HepG2 (cell line): Measurements from ENCODE around the gene LRRC42. TPM values are rescaled to one million over a fixed set of nuclear protein-coding genes. Genes with fewer than 3 reads are reported as not detected.

Experiments used
- AKNA ChIP-seq: sonication (generic); formaldehyde crosslinking; IDR thresholded peaks from 2 replicates; pipeline ENCODE4 v1.4.0; 2020; ENCODE audit warnings: missing genetic modification reagents, borderline replicate concordance
- ATF3 ChIP-seq: sonication (generic); formaldehyde crosslinking; IDR thresholded peaks from 2 replicates; pipeline ENCODE4 v1.4.0; 2020; ENCODE audit warnings: missing genetic modification reagents
- ATF5 ChIP-seq: sonication (generic); formaldehyde crosslinking; IDR thresholded peaks from 2 replicates; pipeline ENCODE4 v1.4.0; 2020; ENCODE audit warnings: mild to moderate bottlenecking, low read depth, missing genetic modification reagents
- BCL6 ChIP-seq: IDR thresholded peaks from 2 replicates; pipeline ENCODE4 v1.6.1; 2016; ENCODE audit warnings: missing genetic modification reagents, missing compliant biosample characterization
- MTERF4 ChIP-seq: sonication (generic); formaldehyde crosslinking; IDR thresholded peaks from 2 replicates; pipeline ENCODE4 v1.8.0; 2023; ENCODE audit warnings: mild to moderate bottlenecking, missing genetic modification reagents
- POLR2A ChIP-seq, 2 experiments: IDR thresholded peaks; 2 replicates each; pipeline ENCODE4 v1.6.1; 2011; ENCODE audit warnings: low read depth in 2 of 2, low read length in 2 of 2, mild to moderate bottlenecking in 1 of 2, moderate library complexity in 1 of 2; ENCODE audit not compliant: insufficient read depth in 1 of 2
- RFXANK ChIP-seq: IDR thresholded peaks from 2 replicates; pipeline ENCODE4 v1.6.1; 2016
- SIN3B ChIP-seq: fragments of 150-350 bp; IDR thresholded peaks from 2 replicates; pipeline ENCODE4 v1.6.1; 2014; ENCODE audit warnings: low read length
- SP5 ChIP-seq: IDR thresholded peaks from 2 replicates; pipeline ENCODE4 v1.6.1; 2016; ENCODE audit warnings: low read depth, borderline replicate concordance
- ZNF143 ChIP-seq: sonication (generic); formaldehyde crosslinking; IDR thresholded peaks from 2 replicates; pipeline ENCODE4 v1.4.0; 2020; ENCODE audit warnings: missing genetic modification reagents
- ZNF232 ChIP-seq: sonication (generic); formaldehyde crosslinking; IDR thresholded peaks from 2 replicates; pipeline ENCODE4 v1.4.0; 2020; ENCODE audit warnings: missing genetic modification reagents, borderline replicate concordance
- ZNF720 ChIP-seq: sonication (generic); formaldehyde crosslinking; IDR thresholded peaks from 2 replicates; pipeline ENCODE4 v1.4.0; 2020; ENCODE audit warnings: missing genetic modification reagents
- ZNF737 ChIP-seq: sonication (generic); formaldehyde crosslinking; IDR thresholded peaks from 2 replicates; pipeline ENCODE4 v1.5.0; 2020; ENCODE audit warnings: missing genetic modification reagents, mild to moderate bottlenecking, borderline replicate concordance
- polyA plus RNA-seq, 8 experiments: library from polyadenylated mRNA; depleted of rRNA in 3 of 8; stranded (reverse) in 7 of 8; unstranded in 1 of 8; fragments of >200 nt; fragmentation: Illumina TruSeq in 4 of 8; extraction: Trizol in 4 of 8; gene quantifications; 2 replicates each; pipeline versions ENCODE4 v1.2.1 to v1.2.3, GENCODE V29; 2011 to 2016; ENCODE audit warnings: low read depth in 4 of 8, missing spikeins in 1 of 8, mixed read lengths in 1 of 8; ENCODE audit not compliant: insufficient read depth in 1 of 8
- total RNA-seq, 5 experiments: library from RNA; depleted of rRNA; stranded (reverse); fragments of >200 nt; fragmentation: Illumina TruSeq; extraction: Trizol; gene quantifications; 2 replicates each; pipeline ENCODE4 v1.2.3, GENCODE V29; 2016; ENCODE audit warnings: low read depth in 1 of 5
- TF ChIP-seq, protein P1 (sequence below): sonication (generic); formaldehyde crosslinking; conservative IDR thresholded peaks from 2 replicates; pipeline ENCODE4 v1.4.0; 2020; ENCODE audit warnings: missing genetic modification reagents
- TF ChIP-seq, protein P2 (sequence below), 2 experiments: fragments of 450-650 bp in 1 of 2; sonication (generic) in 1 of 2; formaldehyde crosslinking; IDR thresholded peaks; 2 replicates each; pipeline versions ENCODE4 v1.5.0 to v1.8.0; 2020 to 2022; ENCODE audit warnings: mild to moderate bottlenecking in 1 of 2, missing genetic modification reagents in 1 of 2
- TF ChIP-seq, protein P3 (sequence below): sonication (generic); formaldehyde crosslinking; IDR thresholded peaks from 2 replicates; pipeline ENCODE4 v1.4.0; 2020; ENCODE audit warnings: low read depth, mild to moderate bottlenecking, missing genetic modification reagents
- TF ChIP-seq, protein P4 (sequence below): sonication (generic); formaldehyde crosslinking; conservative IDR thresholded peaks from 2 replicates; pipeline ENCODE4 v1.8.1; 2023; ENCODE audit warnings: missing genetic modification reagents

The LRRC42 gene
- total and polyA plus RNA-seq, 2 of the 13 experiments (the other 11 are each of a cell fraction or from before 2014, with no cell fraction given), result 30.6 to 43.6 TPM

- TF ChIP-seq POLR2A (IDR thresholded peaks at IDR 0.05; ENCODE audit: insufficient read depth in 1 of 2, low read depth in 2 of 2, low read length in 2 of 2) (peak; percentile 57 to 73; a peak in 3 of 4 replicates), ATF3 (no peak), ZNF720 (CRISPR knock-in tag) (no peak), ATF5 (CRISPR knock-in tag) (no peak), ZNF143 (CRISPR knock-in tag) (no peak), SIN3B (no peak), SP5 (CRISPR knock-in tag) (no peak; the same call in 1 of the 2 replicates), ZNF737 (CRISPR knock-in tag) (no peak), MTERF4 (CRISPR knock-in tag) (no peak), ZNF232 (CRISPR knock-in tag) (no peak), BCL6 (CRISPR knock-in tag) (peak; percentile 49; the same call in 1 of the 2 replicates), AKNA (no peak), RFXANK (CRISPR knock-in tag) (no peak)
- TF ChIP-seq, protein P1, sequence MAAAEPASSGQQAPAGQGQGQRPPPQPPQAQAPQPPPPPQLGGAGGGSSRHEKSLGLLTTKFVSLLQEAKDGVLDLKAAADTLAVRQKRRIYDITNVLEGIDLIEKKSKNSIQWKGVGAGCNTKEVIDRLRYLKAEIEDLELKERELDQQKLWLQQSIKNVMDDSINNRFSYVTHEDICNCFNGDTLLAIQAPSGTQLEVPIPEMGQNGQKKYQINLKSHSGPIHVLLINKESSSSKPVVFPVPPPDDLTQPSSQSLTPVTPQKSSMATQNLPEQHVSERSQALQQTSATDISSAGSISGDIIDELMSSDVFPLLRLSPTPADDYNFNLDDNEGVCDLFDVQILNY, result no peak
- TF ChIP-seq, protein P2, sequence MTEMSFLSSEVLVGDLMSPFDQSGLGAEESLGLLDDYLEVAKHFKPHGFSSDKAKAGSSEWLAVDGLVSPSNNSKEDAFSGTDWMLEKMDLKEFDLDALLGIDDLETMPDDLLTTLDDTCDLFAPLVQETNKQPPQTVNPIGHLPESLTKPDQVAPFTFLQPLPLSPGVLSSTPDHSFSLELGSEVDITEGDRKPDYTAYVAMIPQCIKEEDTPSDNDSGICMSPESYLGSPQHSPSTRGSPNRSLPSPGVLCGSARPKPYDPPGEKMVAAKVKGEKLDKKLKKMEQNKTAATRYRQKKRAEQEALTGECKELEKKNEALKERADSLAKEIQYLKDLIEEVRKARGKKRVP (CRISPR knock-in tag; IDR thresholded peaks at IDR 0.05), result no peak
- TF ChIP-seq, protein P3, sequence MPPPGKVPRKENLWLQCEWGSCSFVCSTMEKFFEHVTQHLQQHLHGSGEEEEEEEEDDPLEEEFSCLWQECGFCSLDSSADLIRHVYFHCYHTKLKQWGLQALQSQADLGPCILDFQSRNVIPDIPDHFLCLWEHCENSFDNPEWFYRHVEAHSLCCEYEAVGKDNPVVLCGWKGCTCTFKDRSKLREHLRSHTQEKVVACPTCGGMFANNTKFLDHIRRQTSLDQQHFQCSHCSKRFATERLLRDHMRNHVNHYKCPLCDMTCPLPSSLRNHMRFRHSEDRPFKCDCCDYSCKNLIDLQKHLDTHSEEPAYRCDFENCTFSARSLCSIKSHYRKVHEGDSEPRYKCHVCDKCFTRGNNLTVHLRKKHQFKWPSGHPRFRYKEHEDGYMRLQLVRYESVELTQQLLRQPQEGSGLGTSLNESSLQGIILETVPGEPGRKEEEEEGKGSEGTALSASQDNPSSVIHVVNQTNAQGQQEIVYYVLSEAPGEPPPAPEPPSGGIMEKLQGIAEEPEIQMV (CRISPR knock-in tag), result no peak
- TF ChIP-seq, protein P4, sequence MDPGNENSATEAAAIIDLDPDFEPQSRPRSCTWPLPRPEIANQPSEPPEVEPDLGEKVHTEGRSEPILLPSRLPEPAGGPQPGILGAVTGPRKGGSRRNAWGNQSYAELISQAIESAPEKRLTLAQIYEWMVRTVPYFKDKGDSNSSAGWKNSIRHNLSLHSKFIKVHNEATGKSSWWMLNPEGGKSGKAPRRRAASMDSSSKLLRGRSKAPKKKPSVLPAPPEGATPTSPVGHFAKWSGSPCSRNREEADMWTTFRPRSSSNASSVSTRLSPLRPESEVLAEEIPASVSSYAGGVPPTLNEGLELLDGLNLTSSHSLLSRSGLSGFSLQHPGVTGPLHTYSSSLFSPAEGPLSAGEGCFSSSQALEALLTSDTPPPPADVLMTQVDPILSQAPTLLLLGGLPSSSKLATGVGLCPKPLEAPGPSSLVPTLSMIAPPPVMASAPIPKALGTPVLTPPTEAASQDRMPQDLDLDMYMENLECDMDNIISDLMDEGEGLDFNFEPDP (CRISPR knock-in tag), result no peak
Observed at GRCh38 chr1:53982034-53982762, 36.0 kb downstream of the LRRC42 start (continued).
